K562 (cell line): ENCODE data around the gene TRAF3IP3. TPM values are rescaled to one million over a fixed set of nuclear protein-coding genes. Genes with fewer than 3 reads are reported as not detected.
A peak's percentile ranks its signal among the peaks of the same experiment; 100 is the strongest.

ENCODE experiments used
- ASH1L ChIP-seq: fragments of 450-650 bp; IDR thresholded peaks from 2 replicates; pipeline ENCODE4 v1.6.1; 2018; ENCODE audit warnings: borderline replicate concordance, mild to moderate bottlenecking, low read depth; ENCODE audit not compliant: partially characterized antibody
- CBFA2T2 ChIP-seq: fragments of 450-650 bp; conservative IDR thresholded peaks from 2 replicates; pipeline ENCODE4 v1.6.1; 2017; ENCODE audit warnings: mild to moderate bottlenecking
- CBX3 ChIP-seq, 2 experiments: IDR thresholded peaks; 1 replicate in 1 of 2; 2 replicates in 1 of 2; pipeline ENCODE4 v1.6.1; 2012; ENCODE audit warnings: inconsistent platforms in 2 of 2, low read length in 2 of 2, borderline replicate concordance in 1 of 2, control low read depth in 1 of 2
- CREB3L1 ChIP-seq: fragments of 450-650 bp; IDR thresholded peaks from 2 replicates; pipeline ENCODE4 v1.6.1; 2014; ENCODE audit warnings: low read depth, mild to moderate bottlenecking, moderate library complexity, borderline replicate concordance
- E2F5 ChIP-seq: sonication (generic); formaldehyde crosslinking; IDR thresholded peaks from 2 replicates; pipeline ENCODE4 v1.8.0; 2022; ENCODE audit warnings: mild to moderate bottlenecking, missing genetic modification reagents
- E4F1 ChIP-seq: fragments of 250-450 bp; sonication (Bioruptor Pico); IDR thresholded peaks from 2 replicates; pipeline ENCODE4 v1.5.0; 2021; ENCODE audit warnings: mild to moderate bottlenecking, borderline replicate concordance
- ESRRB ChIP-seq: fragments of 250-450 bp; sonication (Bioruptor Pico); IDR thresholded peaks from 2 replicates; pipeline ENCODE4 v1.5.0; 2020; ENCODE audit warnings: mild to moderate bottlenecking, moderate library complexity, borderline replicate concordance
- ETS1 ChIP-seq: conservative IDR thresholded peaks from 2 replicates; pipeline ENCODE4 v1.6.1; 2011; ENCODE audit warnings: low read depth, mild to moderate bottlenecking, low read length; ENCODE audit not compliant: control insufficient read depth
- HIVEP1 ChIP-seq: fragments of 250-450 bp; sonication (Bioruptor Pico); IDR thresholded peaks from 2 replicates; pipeline ENCODE4 v1.4.0; 2020; ENCODE audit warnings: mild to moderate bottlenecking
- NCOA6 ChIP-seq: fragments of 450-650 bp; IDR thresholded peaks from 2 replicates; pipeline ENCODE4 v1.6.1; 2017; ENCODE audit warnings: mild to moderate bottlenecking
- RBM17 ChIP-seq: fragments of 200-400 bp; formaldehyde crosslinking; IDR thresholded peaks from 2 replicates; pipeline ENCODE4 v1.6.1; 2017; ENCODE audit warnings: low read depth, mild to moderate bottlenecking, low read length, borderline replicate concordance
- TAF1 ChIP-seq: IDR thresholded peaks from 2 replicates; pipeline ENCODE4 v1.6.1; 2011; ENCODE audit warnings: mild to moderate bottlenecking, low read length, moderate library complexity; ENCODE audit not compliant: insufficient read depth, control insufficient read depth, severe bottlenecking; ENCODE audit errors: extremely low read depth
- TAF15 ChIP-seq: fragments of 200-400 bp; formaldehyde crosslinking; IDR thresholded peaks from 2 replicates; pipeline ENCODE4 v1.6.1; 2017; ENCODE audit warnings: mild to moderate bottlenecking, low read depth, low read length, moderate library complexity
- TCF15 ChIP-seq: fragments of 250-450 bp; sonication (Bioruptor Pico); IDR thresholded peaks from 2 replicates; pipeline ENCODE4 v1.8.0; 2022; ENCODE audit warnings: moderate library complexity, mild to moderate bottlenecking, inconsistent platforms
- TGIF2 ChIP-seq: sonication (generic); formaldehyde crosslinking; IDR thresholded peaks from 2 replicates; pipeline ENCODE4 v1.8.1; 2022; ENCODE audit warnings: mild to moderate bottlenecking, missing genetic modification reagents, moderate library complexity
- THRAP3 ChIP-seq: fragments of 450-650 bp; IDR thresholded peaks from 2 replicates; pipeline ENCODE4 v1.6.1; 2016; ENCODE audit warnings: mild to moderate bottlenecking, inconsistent platforms, borderline replicate concordance
- TSC22D4 ChIP-seq: fragments of 450-650 bp; IDR thresholded peaks from 2 replicates; pipeline ENCODE4 v1.6.1; 2016; ENCODE audit warnings: missing genetic modification characterization, missing biosample characterization, control low read depth
- ZFP30 ChIP-seq: fragments of 250-450 bp; sonication (Bioruptor Pico); IDR thresholded peaks from 2 replicates; pipeline ENCODE4 v1.8.0; 2022; ENCODE audit warnings: moderate library complexity, mild to moderate bottlenecking, inconsistent platforms, borderline replicate concordance
- ZNF133 ChIP-seq: fragments of 250-450 bp; sonication (Bioruptor Pico); IDR thresholded peaks from 2 replicates; pipeline ENCODE4 v1.4.0; 2020; ENCODE audit warnings: mild to moderate bottlenecking
- ZNF561 ChIP-seq: fragments of 450-650 bp; formaldehyde crosslinking; conservative IDR thresholded peaks from 2 replicates; pipeline ENCODE4 v1.4.0; 2020; ENCODE audit warnings: mild to moderate bottlenecking, moderate library complexity
- ZNF77 ChIP-seq: fragments of 250-450 bp; sonication (Bioruptor Pico); IDR thresholded peaks from 2 replicates; pipeline ENCODE4 v1.5.0; 2020
- polyA plus RNA-seq, 8 experiments: library from polyadenylated mRNA; depleted of rRNA in 4 of 8; stranded (reverse) in 5 of 8; unstranded in 3 of 8; fragments of >200 nt; fragmentation: Nextera tagmentation in 2 of 8; fragmentation: Illumina TruSeq in 1 of 8; extraction: Ambion mirVana in 2 of 8; extraction: Trizol in 1 of 8; gene quantifications; 2 replicates each; pipeline versions ENCODE4 v1.2.1 to v1.2.3, GENCODE V29; 2011 to 2014; ENCODE audit warnings: inconsistent platforms in 1 of 8, missing spikeins in 1 of 8
- total RNA-seq, 7 experiments: library from RNA; depleted of rRNA in 6 of 7; stranded (reverse); fragments of >200 nt in 6 of 7; fragmentation: Illumina TruSeq in 2 of 7; extraction: Trizol in 2 of 7; gene quantifications; 2 replicates each; pipeline versions ENCODE4 v1.2.1 to v1.2.3, GENCODE V29; 2011 to 2021; ENCODE audit warnings: low replicate concordance in 1 of 7

The TRAF3IP3 gene
- total and polyA plus RNA-seq, 9 of the 15 experiments (the other 6 are each of a cell fraction or from before 2014, with no cell fraction given): 0.06 to 1.1 (median 0.31) TPM

- TF ChIP-seq ESRRB (CRISPR knock-in tag): no peak
- no peak for TF ChIP-seq THRAP3
- TF ChIP-seq TAF1: peak; percentile 42
- TF ChIP-seq ZNF77: no peak
- TF ChIP-seq ASH1L: no peak
- no peak for TF ChIP-seq TAF15
- no peak for TF ChIP-seq NCOA6
- no peak for TF ChIP-seq TGIF2 (CRISPR knock-in tag)
- peak; percentile 66 for TF ChIP-seq CREB3L1
- no peak for TF ChIP-seq TCF15 (CRISPR knock-in tag)
- no peak for TF ChIP-seq E2F5
- TF ChIP-seq ZFP30: no peak
- TF ChIP-seq ZNF133: no peak
- no peak for TF ChIP-seq RBM17
- no peak for TF ChIP-seq HIVEP1 (CRISPR knock-in tag)
- TF ChIP-seq TSC22D4: no peak
- TF ChIP-seq ETS1: 0 out of 2 replicates have a peak, but pooled peaks have one; percentile 32
- 0 out of 3 replicates have a peak, but pooled peaks of 1 of the 2 experiments have one; percentile 19 for TF ChIP-seq CBX3 (IDR thresholded peaks at IDR 0.05; ENCODE audit: borderline replicate concordance in 1 of 2, low read length in 2 of 2)
- no peak for TF ChIP-seq CBFA2T2
- no peak for TF ChIP-seq E4F1
- no peak for TF ChIP-seq ZNF561 (CRISPR knock-in tag)
Measured at GRCh38 chr1:209805875-209806760, 50.3 kb downstream of the TRAF3IP3 start, which contains the start of gene IRF6 (continued).
